Measurements from ENCODE around the gene ZNF469.

ZNF469 gene

DNA sequence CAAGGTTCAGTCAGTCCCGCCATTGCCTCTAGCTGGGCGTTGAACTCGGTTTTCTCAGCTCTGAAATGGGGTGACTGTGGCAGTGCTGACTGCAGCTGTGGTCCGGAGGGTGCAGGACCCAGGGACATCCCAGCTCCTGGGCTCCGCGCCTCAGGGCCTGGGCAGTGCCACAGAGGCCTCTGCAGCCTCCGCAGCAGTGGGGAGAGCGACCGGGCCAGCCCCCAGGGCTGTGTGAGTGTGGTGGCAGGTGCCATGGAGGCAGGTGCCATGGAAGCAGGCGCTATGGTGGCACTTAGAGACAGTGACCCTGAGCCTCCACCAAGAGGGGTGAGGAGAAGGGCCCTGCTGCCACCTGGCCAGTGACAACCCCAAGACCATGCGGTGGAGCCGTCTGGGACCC is 30.9 kb downstream of the ZNF469 start:
- Histone ChIP-seq H3K27me3 (ENCODE audit: control insufficient read depth, insufficient read depth, low read length) (no peaks in the 10 kb centered on the region), H3K9me3 (ENCODE audit: control insufficient read depth, low read depth, low read length) (no peaks in the 10 kb centered on the region), H3K9ac (ENCODE audit: low read length) (no peak overlapping the region), H3K4me3 (ENCODE audit: low read length) (no peak overlapping the region), H3K36me3 (ENCODE audit: control insufficient read depth, low read depth, low read length) (no peaks in the 10 kb centered on the region), H3K4me1 (ENCODE audit: control insufficient read depth, low read depth, low read length) (no peaks in the 10 kb centered on the region), H3K27ac (ENCODE audit: low read length) (no peak overlapping the region)

DNA sequence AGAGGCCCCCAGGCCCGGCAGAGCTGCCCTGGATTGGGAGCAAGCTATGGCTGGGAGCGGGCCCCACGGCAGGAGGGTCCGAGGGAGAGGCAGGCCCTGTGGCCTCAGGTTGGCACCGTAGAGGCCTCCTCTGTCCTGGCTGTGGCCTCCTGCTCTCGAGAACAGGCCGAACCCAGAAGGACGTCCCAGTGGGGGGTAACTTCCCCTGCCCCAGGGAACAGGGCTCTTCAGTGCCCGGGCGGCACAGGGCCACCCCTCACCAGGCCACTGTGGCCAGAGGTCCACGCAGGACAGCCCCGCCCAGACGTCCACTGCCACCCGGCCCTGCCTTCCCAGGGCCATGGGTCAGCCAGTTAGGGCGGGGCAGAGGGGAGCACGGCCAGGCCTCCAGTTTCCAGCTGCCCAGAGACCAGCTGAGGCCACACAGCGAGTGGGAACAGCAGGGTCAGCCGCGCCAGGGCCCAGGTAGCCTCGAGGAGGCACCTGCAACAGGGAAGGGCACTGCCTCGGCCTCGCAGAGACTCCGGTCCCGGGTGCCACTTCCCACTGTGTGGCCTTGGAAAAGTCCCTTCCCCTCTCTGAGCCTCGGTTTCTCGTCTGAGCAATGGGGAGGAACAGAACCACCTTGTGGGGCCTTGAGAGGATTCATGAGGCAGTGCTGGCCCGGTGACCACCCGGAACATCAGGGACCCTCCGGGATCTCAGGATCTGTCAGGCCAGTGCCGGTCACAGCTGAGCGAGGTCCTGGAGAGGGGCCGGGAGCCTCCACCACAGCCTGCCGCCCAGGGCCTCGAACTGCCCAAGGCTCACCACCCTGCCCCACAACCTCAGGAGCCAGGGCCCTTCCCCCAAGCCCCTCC is 32.0 kb downstream of the ZNF469 start:
- no peak overlapping the region for H3K9ac ChIP-seq (ENCODE audit: low read length)
- no peaks in the 10 kb centered on the region for H3K4me1 ChIP-seq (ENCODE audit: control insufficient read depth, low read depth, low read length)
- H3K4me3 ChIP-seq (ENCODE audit: low read length): no peak overlapping the region
- no peaks in the 10 kb centered on the region for H3K36me3 ChIP-seq (ENCODE audit: control insufficient read depth, low read depth, low read length)
- H3K27ac ChIP-seq (ENCODE audit: low read length): no peak overlapping the region
- no peaks in the 10 kb centered on the region for H3K27me3 ChIP-seq (ENCODE audit: control insufficient read depth, insufficient read depth, low read length)
- H3K9me3 ChIP-seq (ENCODE audit: control insufficient read depth, low read depth, low read length): no peaks in the 10 kb centered on the region

DNA sequence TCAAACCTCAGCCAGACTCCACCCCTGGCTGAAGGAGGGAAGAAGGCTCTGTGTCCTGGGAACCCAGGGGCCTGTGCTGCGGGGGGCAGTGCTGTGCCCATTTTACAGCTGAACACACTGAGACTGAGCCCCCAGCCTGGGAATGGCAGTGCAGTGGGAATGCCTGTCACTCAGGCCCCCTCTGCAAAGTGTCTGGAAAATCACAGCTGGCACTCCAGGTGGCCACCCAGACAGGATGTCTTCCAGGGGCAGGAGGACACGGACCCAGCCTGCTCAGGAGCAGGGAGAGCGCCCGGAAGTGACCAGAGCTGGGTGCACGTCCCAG is 32.6 kb downstream of the ZNF469 start:
- Histone ChIP-seq H3K4me1 (ENCODE audit: control insufficient read depth, low read depth, low read length) (no peaks in the 10 kb centered on the region), H3K36me3 (ENCODE audit: control insufficient read depth, low read depth, low read length) (no peaks in the 10 kb centered on the region), H3K27ac (ENCODE audit: low read length) (no peak overlapping the region), H3K9ac (ENCODE audit: low read length) (no peak overlapping the region), H3K4me3 (ENCODE audit: low read length) (no peak overlapping the region), H3K9me3 (ENCODE audit: control insufficient read depth, low read depth, low read length) (no peaks in the 10 kb centered on the region), H3K27me3 (ENCODE audit: control insufficient read depth, insufficient read depth, low read length) (no peaks in the 10 kb centered on the region)

DNA sequence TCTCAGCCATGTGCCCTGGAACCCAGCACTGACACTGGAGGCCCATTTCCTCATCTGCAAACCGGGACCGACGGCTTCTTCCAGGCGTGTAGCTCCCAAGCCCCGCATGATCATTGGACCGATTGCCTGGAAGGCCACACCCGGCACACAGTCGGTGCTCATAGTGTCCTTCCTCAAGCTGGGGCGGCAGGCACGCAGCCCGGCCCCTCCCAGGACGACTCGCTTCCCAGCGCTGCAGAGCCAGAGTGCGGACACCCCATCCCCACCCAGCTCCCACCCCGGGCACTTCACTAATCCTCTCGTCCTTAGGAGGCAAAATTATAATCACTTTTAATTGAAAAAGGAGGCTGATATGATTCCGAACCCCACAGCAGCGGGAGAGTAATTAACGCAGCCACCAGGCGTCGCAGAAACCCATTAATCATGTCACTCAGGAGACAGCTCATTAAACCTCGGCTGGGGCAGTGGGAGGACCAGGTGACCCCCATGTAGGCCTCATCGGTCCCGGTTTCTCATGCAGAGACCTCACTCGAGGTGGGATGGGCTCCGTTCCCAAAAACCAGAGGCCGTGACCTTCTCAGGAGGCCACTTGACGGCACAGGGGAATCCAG is 33.1 kb downstream of the ZNF469 start:
- Histone ChIP-seq H3K36me3 (ENCODE audit: control insufficient read depth, low read depth, low read length) (no peaks in the 10 kb centered on the region), H3K27me3 (ENCODE audit: control insufficient read depth, insufficient read depth, low read length) (no peaks in the 10 kb centered on the region), H3K4me1 (ENCODE audit: control insufficient read depth, low read depth, low read length) (no peaks in the 10 kb centered on the region), H3K9me3 (ENCODE audit: control insufficient read depth, low read depth, low read length) (no peaks in the 10 kb centered on the region), H3K4me3 (ENCODE audit: low read length) (no peak overlapping the region), H3K27ac (ENCODE audit: low read length) (no peak overlapping the region), H3K9ac (ENCODE audit: low read length) (no peak overlapping the region)

DNA sequence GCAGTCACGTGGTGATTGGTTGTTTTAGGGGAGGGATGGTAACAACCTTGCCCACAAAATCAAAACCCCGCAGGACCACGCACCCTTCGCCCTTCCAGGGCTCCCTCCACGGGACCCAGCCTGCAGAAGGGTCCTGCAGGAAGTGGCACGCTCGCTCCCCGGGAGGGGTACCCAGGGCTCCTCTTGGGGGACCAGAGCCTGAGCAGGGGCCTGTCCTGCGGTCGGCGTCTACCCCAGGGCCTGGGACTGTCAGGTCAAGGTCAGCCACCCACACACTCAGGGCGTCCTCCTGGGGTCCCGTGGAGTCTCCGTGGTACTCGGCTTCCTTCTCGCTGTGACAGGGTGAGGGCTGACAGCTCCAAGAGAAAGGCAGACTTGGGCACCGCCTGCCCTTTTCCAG is 33.9 kb downstream of the ZNF469 start:
- Histone ChIP-seq H3K36me3 (ENCODE audit: control insufficient read depth, low read depth, low read length) (no peaks in the 10 kb centered on the region), H3K4me1 (ENCODE audit: control insufficient read depth, low read depth, low read length) (no peaks in the 10 kb centered on the region), H3K27me3 (ENCODE audit: control insufficient read depth, insufficient read depth, low read length) (no peaks in the 10 kb centered on the region), H3K9ac (ENCODE audit: low read length) (no peak overlapping the region), H3K9me3 (ENCODE audit: control insufficient read depth, low read depth, low read length) (no peaks in the 10 kb centered on the region), H3K27ac (ENCODE audit: low read length) (no peak overlapping the region), H3K4me3 (ENCODE audit: low read length) (no peak overlapping the region)

DNA sequence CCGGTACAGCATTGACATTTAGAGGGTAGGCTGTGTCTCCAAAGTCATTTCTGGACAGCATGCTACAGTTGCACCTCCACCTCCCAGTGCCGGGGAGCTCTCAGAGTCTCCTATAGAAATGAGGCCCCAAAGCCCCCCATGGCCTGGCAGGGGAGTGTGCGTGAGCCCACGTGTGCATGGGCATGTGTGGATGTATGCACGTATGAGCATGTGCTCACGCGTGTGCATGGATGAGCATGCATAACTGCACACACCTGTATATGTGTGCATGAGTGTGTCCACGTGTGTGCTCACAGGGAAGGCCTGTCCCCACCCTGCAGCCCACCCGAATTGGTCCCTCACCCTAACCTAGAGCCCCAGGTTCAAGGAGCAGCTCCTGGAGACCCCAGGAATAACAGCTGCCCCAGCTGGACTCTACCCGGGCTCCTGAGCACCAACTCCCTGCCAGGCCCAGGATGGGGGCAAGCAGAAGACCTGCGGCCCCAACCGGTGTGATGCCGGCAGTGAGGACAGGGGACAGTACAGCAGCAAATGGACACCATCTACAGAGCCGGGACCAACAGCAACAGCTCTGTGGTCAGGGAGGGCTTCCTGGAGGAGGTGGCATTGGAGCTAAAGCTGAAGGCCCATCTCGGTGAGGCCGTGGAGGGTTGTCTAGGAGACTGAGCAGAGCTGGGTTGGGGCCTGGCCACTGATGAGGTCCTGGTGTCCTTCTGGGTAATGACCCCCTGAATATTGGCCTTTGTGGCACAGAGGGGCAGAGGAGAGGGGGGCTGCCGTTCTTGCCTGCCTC is 35.1 kb downstream of the ZNF469 start:
- Histone ChIP-seq H3K27me3 (ENCODE audit: control insufficient read depth, insufficient read depth, low read length) (no peaks in the 10 kb centered on the region), H3K4me1 (ENCODE audit: control insufficient read depth, low read depth, low read length) (no peaks in the 10 kb centered on the region), H3K27ac (ENCODE audit: low read length) (no peak overlapping the region), H3K9ac (ENCODE audit: low read length) (no peak overlapping the region), H3K9me3 (ENCODE audit: control insufficient read depth, low read depth, low read length) (no peaks in the 10 kb centered on the region), H3K4me3 (ENCODE audit: low read length) (no peak overlapping the region), H3K36me3 (ENCODE audit: control insufficient read depth, low read depth, low read length) (no peaks in the 10 kb centered on the region)

DNA sequence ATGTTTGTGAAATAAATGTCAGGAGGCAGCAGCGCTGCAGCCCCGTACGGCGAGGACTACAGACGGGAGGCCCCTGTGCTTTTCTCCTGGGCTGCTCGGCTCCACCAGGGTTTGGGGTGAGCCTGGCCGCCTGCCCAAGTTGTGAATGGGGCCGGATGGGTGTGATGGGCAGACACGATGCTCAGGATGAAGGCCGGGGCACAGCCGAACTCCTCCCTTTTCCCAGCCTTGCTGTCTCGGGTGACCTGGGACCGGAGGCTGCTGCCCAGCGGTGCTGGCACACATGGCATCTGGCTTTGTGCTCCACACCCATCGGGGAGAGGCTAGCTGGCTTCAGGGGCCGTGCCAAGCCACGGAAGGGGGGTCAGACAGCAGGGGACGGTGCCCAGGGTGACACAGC is 36.1 kb downstream of the ZNF469 start:
- Histone ChIP-seq H3K36me3 (ENCODE audit: control insufficient read depth, low read depth, low read length) (no peaks in the 10 kb centered on the region), H3K4me3 (ENCODE audit: low read length) (no peak overlapping the region), H3K27me3 (ENCODE audit: control insufficient read depth, insufficient read depth, low read length) (no peaks in the 10 kb centered on the region), H3K4me1 (ENCODE audit: control insufficient read depth, low read depth, low read length) (no peaks in the 10 kb centered on the region), H3K27ac (ENCODE audit: low read length) (no peak overlapping the region), H3K9ac (ENCODE audit: low read length) (no peak overlapping the region), H3K9me3 (ENCODE audit: control insufficient read depth, low read depth, low read length) (no peaks in the 10 kb centered on the region)

DNA sequence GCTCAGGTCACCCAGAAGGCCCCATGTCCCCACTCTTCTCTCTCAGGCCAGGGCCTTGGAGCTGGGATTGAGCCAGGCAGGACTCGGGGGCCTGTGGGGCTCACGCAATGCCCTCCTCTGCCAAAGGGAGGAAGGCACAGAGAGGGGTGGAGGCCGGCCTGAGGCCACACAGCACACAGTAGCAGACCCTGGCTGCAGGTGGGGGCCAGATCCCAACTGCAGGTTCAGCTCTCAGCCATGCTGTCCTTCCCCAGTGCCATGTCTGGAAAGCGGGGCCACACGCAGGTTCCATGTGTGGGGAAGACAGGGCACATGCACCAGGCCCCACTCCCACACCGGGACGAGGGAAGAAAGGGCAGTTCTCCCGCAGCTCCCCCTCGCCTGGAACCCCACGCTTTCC is 37.0 kb downstream of the ZNF469 start:
- H3K4me3 ChIP-seq (ENCODE audit: low read length): no peak overlapping the region
- no peaks in the 10 kb centered on the region for H3K36me3 ChIP-seq (ENCODE audit: control insufficient read depth, low read depth, low read length)
- no peak overlapping the region for H3K27ac ChIP-seq (ENCODE audit: low read length)
- no peaks in the 10 kb centered on the region for H3K4me1 ChIP-seq (ENCODE audit: control insufficient read depth, low read depth, low read length)
- no peaks in the 10 kb centered on the region for H3K9me3 ChIP-seq (ENCODE audit: control insufficient read depth, low read depth, low read length)
- H3K27me3 ChIP-seq (ENCODE audit: control insufficient read depth, insufficient read depth, low read length): no peaks in the 10 kb centered on the region
- no peak overlapping the region for H3K9ac ChIP-seq (ENCODE audit: low read length)

DNA sequence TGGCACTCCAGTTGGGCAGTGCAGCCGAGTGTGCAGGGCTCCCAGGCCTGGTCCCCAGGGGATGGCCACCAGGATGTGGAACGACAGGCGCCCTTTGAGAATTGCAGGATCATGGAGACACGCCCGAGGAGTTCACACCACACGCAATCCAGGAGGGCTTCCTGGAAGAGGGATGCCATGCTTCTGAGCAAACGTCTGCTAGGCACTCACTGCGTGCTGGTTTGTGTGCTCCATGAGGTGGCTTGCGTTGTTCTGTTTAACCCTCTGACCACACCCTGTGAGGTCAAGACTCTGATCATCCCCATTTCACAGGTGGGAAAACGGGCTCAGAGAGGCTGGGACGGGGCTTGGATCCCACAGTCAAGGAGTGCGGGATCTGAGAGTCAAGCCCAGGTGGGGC is 37.7 kb downstream of the ZNF469 start:
- Histone ChIP-seq H3K36me3 (ENCODE audit: control insufficient read depth, low read depth, low read length) (no peaks in the 10 kb centered on the region), H3K27me3 (ENCODE audit: control insufficient read depth, insufficient read depth, low read length) (no peaks in the 10 kb centered on the region), H3K9ac (ENCODE audit: low read length) (no peak overlapping the region), H3K27ac (ENCODE audit: low read length) (no peak overlapping the region), H3K4me1 (ENCODE audit: control insufficient read depth, low read depth, low read length) (no peaks in the 10 kb centered on the region), H3K4me3 (ENCODE audit: low read length) (no peak overlapping the region), H3K9me3 (ENCODE audit: control insufficient read depth, low read depth, low read length) (no peaks in the 10 kb centered on the region)

DNA sequence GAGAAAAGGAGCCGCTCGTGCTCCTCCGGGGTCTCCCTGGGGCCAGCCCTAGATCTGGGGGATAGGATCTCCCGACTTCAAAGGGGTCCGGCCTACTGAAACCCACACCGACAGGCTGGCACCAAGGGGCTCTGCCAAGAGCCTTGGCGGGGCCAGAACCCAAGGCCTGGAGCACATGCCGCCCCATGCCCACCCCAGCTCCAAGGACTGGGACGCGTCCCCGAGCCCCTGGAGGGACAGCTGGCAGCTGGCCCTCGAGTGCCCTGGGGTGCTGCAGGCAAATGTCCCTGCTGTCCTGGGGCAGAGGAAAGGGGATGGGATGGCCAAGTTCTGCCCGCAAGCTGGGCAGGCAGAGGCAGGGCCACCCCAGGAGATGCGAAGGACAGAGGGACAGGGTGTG is 38.5 kb downstream of the ZNF469 start:
- no peaks in the 10 kb centered on the region for H3K4me1 ChIP-seq (ENCODE audit: control insufficient read depth, low read depth, low read length)
- H3K27ac ChIP-seq (ENCODE audit: low read length): no peak overlapping the region
- no peaks in the 10 kb centered on the region for H3K27me3 ChIP-seq (ENCODE audit: control insufficient read depth, insufficient read depth, low read length)
- no peaks in the 10 kb centered on the region for H3K9me3 ChIP-seq (ENCODE audit: control insufficient read depth, low read depth, low read length)
- no peaks in the 10 kb centered on the region for H3K36me3 ChIP-seq (ENCODE audit: control insufficient read depth, low read depth, low read length)
- no peak overlapping the region for H3K4me3 ChIP-seq (ENCODE audit: low read length)
- no peak overlapping the region for H3K9ac ChIP-seq (ENCODE audit: low read length)

DNA sequence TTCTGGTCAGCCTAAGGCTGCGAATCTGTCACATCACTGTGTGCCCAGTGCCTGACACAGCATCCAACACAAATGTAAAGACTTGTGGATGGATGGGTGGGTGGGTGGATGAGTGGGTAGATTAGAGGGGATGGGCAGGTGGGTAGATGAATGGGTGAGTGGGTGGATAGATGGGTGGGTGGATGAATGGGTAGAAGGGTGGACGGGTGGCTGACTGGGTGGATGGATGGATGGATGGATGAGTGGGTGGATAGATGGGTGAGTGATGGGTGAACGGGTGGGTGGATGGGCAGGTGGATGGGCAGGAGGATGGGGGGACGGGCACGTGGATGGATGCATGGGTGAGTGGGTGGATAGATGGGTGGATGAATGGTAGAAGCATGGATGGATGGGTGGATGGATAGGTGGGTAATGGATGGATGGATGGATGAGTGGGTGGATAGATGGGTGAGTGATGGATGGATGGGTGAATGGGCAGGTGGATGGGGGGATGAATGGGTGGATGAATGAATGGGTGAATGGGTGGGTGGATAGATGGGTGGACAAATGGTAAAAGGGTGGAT is 39.2 kb downstream of the ZNF469 start:
- Histone ChIP-seq H3K9ac (ENCODE audit: low read length) (no peak overlapping the region), H3K27ac (ENCODE audit: low read length) (no peak overlapping the region), H3K4me1 (ENCODE audit: control insufficient read depth, low read depth, low read length) (no peaks in the 10 kb centered on the region), H3K27me3 (ENCODE audit: control insufficient read depth, insufficient read depth, low read length) (no peaks in the 10 kb centered on the region), H3K36me3 (ENCODE audit: control insufficient read depth, low read depth, low read length) (no peaks in the 10 kb centered on the region), H3K9me3 (ENCODE audit: control insufficient read depth, low read depth, low read length) (no peaks in the 10 kb centered on the region), H3K4me3 (ENCODE audit: low read length) (no peak overlapping the region)

All from iPS-18a (cell line).